ENCODE data around the gene ACOX2. TPM values are rescaled to one million over a fixed set of nuclear protein-coding genes. Genes with fewer than 3 reads are reported as not detected.

ACOX2 gene
- total and polyA plus RNA-seq, 2 of the 13 experiments (the other 11 are each of a cell fraction or from before 2014, with no cell fraction given) = 42.6 to 98.5 TPM

- TF ChIP-seq PRDM10 (CRISPR knock-in tag; IDR thresholded peaks at IDR 0.05; ENCODE audit: low read depth) (no peak), JUNB (CRISPR knock-in tag; IDR thresholded peaks at IDR 0.05; ENCODE audit: borderline replicate concordance) (no peak), ZNF737 (CRISPR knock-in tag; IDR thresholded peaks at IDR 0.05; ENCODE audit: borderline replicate concordance) (no peak), ZNF317 (CRISPR knock-in tag; IDR thresholded peaks at IDR 0.05) (no peak), ATF4 (CRISPR knock-in tag; IDR thresholded peaks at IDR 0.05) (peak in 1 of 2 experiments; percentile 38; a peak in 1 of 4 replicates), HMG20B (CRISPR knock-in tag; conservative IDR thresholded peaks at IDR 0.05) (no peak), ZSCAN9 (CRISPR knock-in tag; IDR thresholded peaks at IDR 0.05; ENCODE audit: borderline replicate concordance) (no peak; the same call in 1 of the 2 replicates), RARA (CRISPR knock-in tag; IDR thresholded peaks at IDR 0.05) (peak; percentile 55; the same call in 1 of the 2 replicates), ZNF644 (CRISPR knock-in tag; IDR thresholded peaks at IDR 0.05; ENCODE audit: low read depth) (no peak), ZNF616 (CRISPR knock-in tag; IDR thresholded peaks at IDR 0.05; ENCODE audit: low read depth) (no peak), SYNCRIP (IDR thresholded peaks at IDR 0.05; ENCODE audit: insufficient read depth, low read depth, low read length) (no peak), HBP1 (CRISPR knock-in tag; IDR thresholded peaks at IDR 0.05; ENCODE audit: low read depth) (no peak), CBX2 (IDR thresholded peaks at IDR 0.05; ENCODE audit: low read depth, low read length) (no peak), CBX2 (CRISPR knock-in tag; IDR thresholded peaks at IDR 0.05; ENCODE audit: low read depth) (no peak)
- TF ChIP-seq, protein P1, sequence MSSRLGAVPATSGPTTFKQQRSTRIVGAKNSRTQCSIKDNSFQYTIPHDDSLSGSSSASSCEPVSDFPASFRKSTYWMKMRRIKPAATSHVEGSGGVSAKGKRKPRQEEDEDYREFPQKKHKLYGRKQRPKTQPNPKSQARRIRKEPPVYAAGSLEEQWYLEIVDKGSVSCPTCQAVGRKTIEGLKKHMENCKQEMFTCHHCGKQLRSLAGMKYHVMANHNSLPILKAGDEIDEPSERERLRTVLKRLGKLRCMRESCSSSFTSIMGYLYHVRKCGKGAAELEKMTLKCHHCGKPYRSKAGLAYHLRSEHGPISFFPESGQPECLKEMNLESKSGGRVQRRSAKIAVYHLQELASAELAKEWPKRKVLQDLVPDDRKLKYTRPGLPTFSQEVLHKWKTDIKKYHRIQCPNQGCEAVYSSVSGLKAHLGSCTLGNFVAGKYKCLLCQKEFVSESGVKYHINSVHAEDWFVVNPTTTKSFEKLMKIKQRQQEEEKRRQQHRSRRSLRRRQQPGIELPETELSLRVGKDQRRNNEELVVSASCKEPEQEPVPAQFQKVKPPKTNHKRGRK (CRISPR knock-in tag; IDR thresholded peaks at IDR 0.05) = no peak
- TF ChIP-seq, protein P2, sequence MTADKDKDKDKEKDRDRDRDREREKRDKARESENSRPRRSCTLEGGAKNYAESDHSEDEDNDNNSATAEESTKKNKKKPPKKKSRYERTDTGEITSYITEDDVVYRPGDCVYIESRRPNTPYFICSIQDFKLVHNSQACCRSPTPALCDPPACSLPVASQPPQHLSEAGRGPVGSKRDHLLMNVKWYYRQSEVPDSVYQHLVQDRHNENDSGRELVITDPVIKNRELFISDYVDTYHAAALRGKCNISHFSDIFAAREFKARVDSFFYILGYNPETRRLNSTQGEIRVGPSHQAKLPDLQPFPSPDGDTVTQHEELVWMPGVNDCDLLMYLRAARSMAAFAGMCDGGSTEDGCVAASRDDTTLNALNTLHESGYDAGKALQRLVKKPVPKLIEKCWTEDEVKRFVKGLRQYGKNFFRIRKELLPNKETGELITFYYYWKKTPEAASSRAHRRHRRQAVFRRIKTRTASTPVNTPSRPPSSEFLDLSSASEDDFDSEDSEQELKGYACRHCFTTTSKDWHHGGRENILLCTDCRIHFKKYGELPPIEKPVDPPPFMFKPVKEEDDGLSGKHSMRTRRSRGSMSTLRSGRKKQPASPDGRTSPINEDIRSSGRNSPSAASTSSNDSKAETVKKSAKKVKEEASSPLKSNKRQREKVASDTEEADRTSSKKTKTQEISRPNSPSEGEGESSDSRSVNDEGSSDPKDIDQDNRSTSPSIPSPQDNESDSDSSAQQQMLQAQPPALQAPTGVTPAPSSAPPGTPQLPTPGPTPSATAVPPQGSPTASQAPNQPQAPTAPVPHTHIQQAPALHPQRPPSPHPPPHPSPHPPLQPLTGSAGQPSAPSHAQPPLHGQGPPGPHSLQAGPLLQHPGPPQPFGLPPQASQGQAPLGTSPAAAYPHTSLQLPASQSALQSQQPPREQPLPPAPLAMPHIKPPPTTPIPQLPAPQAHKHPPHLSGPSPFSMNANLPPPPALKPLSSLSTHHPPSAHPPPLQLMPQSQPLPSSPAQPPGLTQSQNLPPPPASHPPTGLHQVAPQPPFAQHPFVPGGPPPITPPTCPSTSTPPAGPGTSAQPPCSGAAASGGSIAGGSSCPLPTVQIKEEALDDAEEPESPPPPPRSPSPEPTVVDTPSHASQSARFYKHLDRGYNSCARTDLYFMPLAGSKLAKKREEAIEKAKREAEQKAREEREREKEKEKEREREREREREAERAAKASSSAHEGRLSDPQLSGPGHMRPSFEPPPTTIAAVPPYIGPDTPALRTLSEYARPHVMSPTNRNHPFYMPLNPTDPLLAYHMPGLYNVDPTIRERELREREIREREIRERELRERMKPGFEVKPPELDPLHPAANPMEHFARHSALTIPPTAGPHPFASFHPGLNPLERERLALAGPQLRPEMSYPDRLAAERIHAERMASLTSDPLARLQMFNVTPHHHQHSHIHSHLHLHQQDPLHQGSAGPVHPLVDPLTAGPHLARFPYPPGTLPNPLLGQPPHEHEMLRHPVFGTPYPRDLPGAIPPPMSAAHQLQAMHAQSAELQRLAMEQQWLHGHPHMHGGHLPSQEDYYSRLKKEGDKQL (CRISPR knock-in tag; IDR thresholded peaks at IDR 0.05; ENCODE audit: low read depth) = peak; percentile 48; the same call in 1 of the 2 replicates
Observed at GRCh38 chr3:58522759-58523425, 14.1 kb downstream of the ACOX2 start (continued).
